ENCODE results near the gene ARHGAP15.

Gene ARHGAP15

GRCh38 chr2:143742581-143742980 is 613.4 kb downstream of the ARHGAP15 start:
- H3K4me3 ChIP-seq (replicated peaks; ENCODE audit: insufficient read depth, low read length): no peak overlapping the region
- no peaks in the 10 kb centered on the region for H3K27me3 ChIP-seq (ENCODE audit: insufficient read depth, poor library complexity, severe bottlenecking)
- DNase-seq (ENCODE audit: low read depth in 1 of 2, low spot score in 1 of 2): no peak
- no peak for TF ChIP-seq GABPA (IDR thresholded peaks at IDR 0.05; ENCODE audit: low read depth)
- no peak for TF ChIP-seq SPI1 (IDR thresholded peaks at IDR 0.05; ENCODE audit: borderline replicate concordance, low read depth)
- TF ChIP-seq REST (IDR thresholded peaks at IDR 0.05; ENCODE audit: insufficient replicate concordance, low read depth): no peak
- no peak for TF ChIP-seq POLR2AphosphoS5 (IDR thresholded peaks at IDR 0.05; ENCODE audit: low read depth)
- no peak for TF ChIP-seq CTCF (IDR thresholded peaks at IDR 0.05; ENCODE audit: insufficient read depth, low read length)
- no peak overlapping the region for H3K27ac ChIP-seq (replicated peaks)

GRCh38 chr2:143744114-143744513 is 614.9 kb downstream of the ARHGAP15 start:
- TF ChIP-seq GABPA (IDR thresholded peaks at IDR 0.05; ENCODE audit: low read depth): no peak
- no peaks in the 10 kb centered on the region for H3K27me3 ChIP-seq (ENCODE audit: insufficient read depth, poor library complexity, severe bottlenecking)

GRCh38 chr2:143745060-143745459 is 615.8 kb downstream of the ARHGAP15 start:
- Histone ChIP-seq H3K27ac (replicated peaks) (no peak overlapping the region), H3K27me3 (ENCODE audit: insufficient read depth, poor library complexity, severe bottlenecking) (no peaks in the 10 kb centered on the region), H3K4me3 (replicated peaks; ENCODE audit: insufficient read depth, low read length) (no peak overlapping the region)
- DNase-seq (ENCODE audit: low read depth in 1 of 2, low spot score in 1 of 2): no peak
- no peak for TF ChIP-seq SPI1 (IDR thresholded peaks at IDR 0.05; ENCODE audit: borderline replicate concordance, low read depth)
- no peak for TF ChIP-seq POLR2AphosphoS5 (IDR thresholded peaks at IDR 0.05; ENCODE audit: low read depth)
- no peak for TF ChIP-seq GABPA (IDR thresholded peaks at IDR 0.05; ENCODE audit: low read depth)
- TF ChIP-seq REST (IDR thresholded peaks at IDR 0.05; ENCODE audit: insufficient replicate concordance, low read depth): no peak
- no peak for TF ChIP-seq CTCF (IDR thresholded peaks at IDR 0.05; ENCODE audit: insufficient read depth, low read length)

More at GRCh38 chr2:143744114-143744513, 614.9 kb downstream of the ARHGAP15 start:
- no peak for DNase-seq (ENCODE audit: low read depth in 1 of 2, low spot score in 1 of 2)
- H3K4me3 ChIP-seq (replicated peaks; ENCODE audit: insufficient read depth, low read length): no peak overlapping the region
- no peak overlapping the region for H3K27ac ChIP-seq (replicated peaks)

- Histone ChIP-seq H3K27ac (replicated peaks) (no peak overlapping the region), H3K4me3 (replicated peaks; ENCODE audit: insufficient read depth, low read length) (no peak overlapping the region), H3K27me3 (ENCODE audit: insufficient read depth, poor library complexity, severe bottlenecking) (no peaks in the 10 kb centered on the region)
- TF ChIP-seq SPI1 (IDR thresholded peaks at IDR 0.05; ENCODE audit: borderline replicate concordance, low read depth) (peak; percentile 77), POLR2AphosphoS5 (IDR thresholded peaks at IDR 0.05; ENCODE audit: low read depth) (no peak)
- DNase-seq (ENCODE audit: low read depth in 1 of 2, low spot score in 1 of 2): peak in 1 of 2 experiments; percentile 18
Measured at GRCh38 chr2:143754742-143755141, 625.5 kb downstream of the ARHGAP15 start.

GRCh38 chr2:143758629-143759330 is 629.6 kb downstream of the ARHGAP15 start:
- DNase-seq (ENCODE audit: low read depth in 1 of 2, low spot score in 1 of 2): no peak
- no peak overlapping the region for H3K27ac ChIP-seq (replicated peaks)
- H3K27me3 ChIP-seq (ENCODE audit: insufficient read depth, poor library complexity, severe bottlenecking): no peaks in the 10 kb centered on the region
- H3K4me3 ChIP-seq (replicated peaks; ENCODE audit: insufficient read depth, low read length): no peak overlapping the region
- TF ChIP-seq REST (IDR thresholded peaks at IDR 0.05; ENCODE audit: insufficient replicate concordance, low read depth) (no peak), SPI1 (IDR thresholded peaks at IDR 0.05; ENCODE audit: borderline replicate concordance, low read depth) (no peak)

Data from HL-60 (cell line).